Hepatocyte (in vitro differentiated cells): ENCODE results near the gene TPRX2. TPM values are rescaled to one million over a fixed set of nuclear protein-coding genes. Genes with fewer than 3 reads are reported as not detected.

Experiments used
- DNase-seq: peaks from one replicate; pipeline ENCODE4 v3.0.0-alpha.2; 2016; ENCODE audit warnings: low spot score
- H2AFZ ChIP-seq: fragments of 200-600 bp; sonication (generic); 2 replicates; pipeline ENCODE4 v1.6.0; 2016; ENCODE audit warnings: antibody characterized with exemption, mild to moderate bottlenecking
- H3K27ac ChIP-seq: fragments of 200-600 bp; sonication (generic); 2 replicates; pipeline ENCODE4 v1.5.1; 2016; ENCODE audit warnings: mild to moderate bottlenecking
- H3K27me3 ChIP-seq: fragments of 200-600 bp; sonication (generic); 2 replicates; pipeline ENCODE4 v1.6.1; 2016
- H3K36me3 ChIP-seq: fragments of 200-600 bp; sonication (generic); replicated peaks from 2 replicates; pipeline ENCODE4 v1.5.1; 2016; ENCODE audit warnings: low read depth; ENCODE audit not compliant: insufficient read depth
- H3K4me1 ChIP-seq: fragments of 200-600 bp; sonication (generic); 2 replicates; pipeline ENCODE4 v1.5.1; 2016; ENCODE audit warnings: mild to moderate bottlenecking, moderate library complexity; ENCODE audit not compliant: insufficient read depth
- H3K4me2 ChIP-seq: fragments of 200-600 bp; sonication (generic); 2 replicates; pipeline ENCODE4 v1.6.0; 2016
- H3K4me3 ChIP-seq: fragments of 200-600 bp; sonication (generic); 2 replicates; pipeline ENCODE4 v1.5.1; 2016; ENCODE audit warnings: mild to moderate bottlenecking
- H3K79me2 ChIP-seq: fragments of 200-600 bp; sonication (generic); 2 replicates; pipeline ENCODE4 v1.6.0; 2017; ENCODE audit warnings: mild to moderate bottlenecking
- H3K9me2 ChIP-seq: fragments of 200-600 bp; sonication (generic); replicated peaks from 2 replicates; pipeline ENCODE4 v1.6.0; 2017; ENCODE audit warnings: mild to moderate bottlenecking; ENCODE audit not compliant: insufficient read depth
- H3K9me3 ChIP-seq: fragments of 200-600 bp; sonication (generic); 2 replicates; pipeline ENCODE4 v1.5.1; 2016; ENCODE audit warnings: low read depth, mild to moderate bottlenecking
- H4K20me1 ChIP-seq: fragments of 200-600 bp; sonication (generic); 2 replicates; pipeline ENCODE4 v1.6.0; 2016; ENCODE audit warnings: mild to moderate bottlenecking; ENCODE audit not compliant: insufficient read depth, poor library complexity, severe bottlenecking
- CTCF ChIP-seq: fragments of 200-600 bp; sonication (generic); IDR thresholded peaks from 2 replicates; pipeline ENCODE4 v1.5.1; 2016; ENCODE audit warnings: antibody characterized with exemption, mild to moderate bottlenecking; ENCODE audit not compliant: poor library complexity
- EZH2 ChIP-seq: fragments of 200-600 bp; sonication (generic); IDR thresholded peaks from 2 replicates; pipeline ENCODE4 v1.6.1; 2016; ENCODE audit warnings: antibody characterized with exemption, mild to moderate bottlenecking, borderline replicate concordance
- EZH2phosphoT487 ChIP-seq: fragments of 200-600 bp; sonication (generic); IDR thresholded peaks from one replicate; pipeline ENCODE4 v1.6.1; 2018; ENCODE audit warnings: antibody characterized with exemption, mild to moderate bottlenecking, low read depth, moderate library complexity; ENCODE audit not compliant: unreplicated experiment, severe bottlenecking
- WGBS: methylation state at CpG from one replicate; pipeline ENCODE4 v1.1.6; 2016; ENCODE audit warnings: low lambda C conversion rate; ENCODE audit errors: missing lambda C conversion rate; 5-methylcytosine and 5-hydroxymethylcytosine counted together
- polyA plus RNA-seq: library from polyadenylated mRNA; unstranded; fragments of >200 nt; fragmentation: Nextera tagmentation; extraction: Ambion mirVana; gene quantifications from 2 replicates; pipeline ENCODE4 v1.2.1, GENCODE V29; 2016
- total RNA-seq: library from RNA; depleted of rRNA; stranded (reverse); fragments of >200 nt; gene quantifications from 2 replicates; pipeline ENCODE4 v1.2.3, GENCODE V29; 2014

TPRX2 gene
- total and polyA plus RNA-seq, 2 experiments from 2014 or later = not detected

GRCh38 chr19:47885067-47885463 lies 26.0 kb downstream of the TPRX2 start:
- H3K27ac ChIP-seq = peak overlapping the region; percentile 92
- H3K9me2 ChIP-seq = no peaks in the 10 kb centered on the region
- H3K36me3 ChIP-seq = no peaks in the 10 kb centered on the region
- no peaks in the 10 kb centered on the region for H3K4me1 ChIP-seq
- no peaks in the 10 kb centered on the region for H4K20me1 ChIP-seq
- WGBS = 80% methylated on average over 5 of the region's 5 CpGs
- H3K4me2 ChIP-seq = peak overlapping the region; percentile 63
- H3K9me3 ChIP-seq = no peaks in the 10 kb centered on the region
- peaks cover 2% of the 10 kb centered on the region for H3K79me2 ChIP-seq
- H3K27me3 ChIP-seq = no peaks in the 10 kb centered on the region
- H2AFZ ChIP-seq = no peak overlapping the region
- peak overlapping the region; percentile 24 for H3K4me3 ChIP-seq
- no peak for DNase-seq
- no peak for TF ChIP-seq EZH2phosphoT487
- TF ChIP-seq EZH2 = no peak
- TF ChIP-seq CTCF = no peak

GRCh38 chr19:47886010-47886559 lies 27.1 kb downstream of the TPRX2 start, which contains the start of gene SULT2A1:
SULT2A1 (minus strand) TSS chr19:47886315; CDS start chr19:47886257, 58 bp downstream.
- Histone ChIP-seq H3K9me2 (no peaks in the 10 kb centered on the region), H3K27me3 (no peaks in the 10 kb centered on the region), H3K4me1 (peaks cover 4% of the 10 kb centered on the region), H3K36me3 (no peaks in the 10 kb centered on the region), H3K79me2 (peaks cover 2% of the 10 kb centered on the region), H3K27ac (peak within 1 kb of the TSS; percentile 92), H3K9me3 (no peaks in the 10 kb centered on the region), H3K4me3 (peak within 1 kb of the TSS; percentile 24), H3K4me2 (peak within 1 kb of the TSS; percentile 63), H2AFZ (no peak within 1 kb of the TSS), H4K20me1 (no peaks in the 10 kb centered on the region)
- TF ChIP-seq EZH2 = no peak
- TF ChIP-seq CTCF = no peak
- no peak for TF ChIP-seq EZH2phosphoT487
- peak; percentile 57 for DNase-seq
- WGBS = 44% methylated on average over 12 of the region's 12 CpGs

GRCh38 chr19:47890865-47891621 lies 32.0 kb downstream of the TPRX2 start:
- H3K9me2 ChIP-seq = no peaks in the 10 kb centered on the region
- no peak overlapping the region for H3K4me3 ChIP-seq
- H3K4me2 ChIP-seq = peak overlapping the region; percentile 32
- peaks cover 16% of the 10 kb centered on the region for H3K4me1 ChIP-seq
- no peaks in the 10 kb centered on the region for H3K27me3 ChIP-seq
- no peak for TF ChIP-seq CTCF
- no peak for TF ChIP-seq EZH2phosphoT487
- no peak for TF ChIP-seq EZH2
- peak overlapping the region; percentile 96 for H3K27ac ChIP-seq
- no peaks in the 10 kb centered on the region for H3K36me3 ChIP-seq
- H2AFZ ChIP-seq = peak overlapping the region; percentile 22
- no peaks in the 10 kb centered on the region for H3K9me3 ChIP-seq
- DNase-seq = no peak
- H4K20me1 ChIP-seq = no peaks in the 10 kb centered on the region
- no peaks in the 10 kb centered on the region for H3K79me2 ChIP-seq
- WGBS = 68% methylated on average over 7 of the region's 7 CpGs
